ENCODE measurements around the gene EPB41L5.

EPB41L5 gene

GRCh38 chr2:120148669-120149068 is 135.8 kb downstream of the EPB41L5 start:
- no peak for DNase-seq (ENCODE audit: low read depth in 1 of 2, low spot score in 1 of 2)
- Histone ChIP-seq H3K27ac (replicated peaks) (no peak overlapping the region), H3K4me3 (replicated peaks; ENCODE audit: insufficient read depth, low read length) (no peak overlapping the region), H3K27me3 (ENCODE audit: insufficient read depth, poor library complexity, severe bottlenecking) (no peaks in the 10 kb centered on the region)
- TF ChIP-seq, protein P1, sequence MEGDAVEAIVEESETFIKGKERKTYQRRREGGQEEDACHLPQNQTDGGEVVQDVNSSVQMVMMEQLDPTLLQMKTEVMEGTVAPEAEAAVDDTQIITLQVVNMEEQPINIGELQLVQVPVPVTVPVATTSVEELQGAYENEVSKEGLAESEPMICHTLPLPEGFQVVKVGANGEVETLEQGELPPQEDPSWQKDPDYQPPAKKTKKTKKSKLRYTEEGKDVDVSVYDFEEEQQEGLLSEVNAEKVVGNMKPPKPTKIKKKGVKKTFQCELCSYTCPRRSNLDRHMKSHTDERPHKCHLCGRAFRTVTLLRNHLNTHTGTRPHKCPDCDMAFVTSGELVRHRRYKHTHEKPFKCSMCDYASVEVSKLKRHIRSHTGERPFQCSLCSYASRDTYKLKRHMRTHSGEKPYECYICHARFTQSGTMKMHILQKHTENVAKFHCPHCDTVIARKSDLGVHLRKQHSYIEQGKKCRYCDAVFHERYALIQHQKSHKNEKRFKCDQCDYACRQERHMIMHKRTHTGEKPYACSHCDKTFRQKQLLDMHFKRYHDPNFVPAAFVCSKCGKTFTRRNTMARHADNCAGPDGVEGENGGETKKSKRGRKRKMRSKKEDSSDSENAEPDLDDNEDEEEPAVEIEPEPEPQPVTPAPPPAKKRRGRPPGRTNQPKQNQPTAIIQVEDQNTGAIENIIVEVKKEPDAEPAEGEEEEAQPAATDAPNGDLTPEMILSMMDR (IDR thresholded peaks at IDR 0.05; ENCODE audit: insufficient read depth, low read length) = no peak
- TF ChIP-seq SPI1 (IDR thresholded peaks at IDR 0.05; ENCODE audit: borderline replicate concordance, low read depth) (no peak), POLR2AphosphoS5 (IDR thresholded peaks at IDR 0.05; ENCODE audit: low read depth) (no peak), GABPA (IDR thresholded peaks at IDR 0.05; ENCODE audit: low read depth) (no peak)
- TF ChIP-seq, protein P2, sequence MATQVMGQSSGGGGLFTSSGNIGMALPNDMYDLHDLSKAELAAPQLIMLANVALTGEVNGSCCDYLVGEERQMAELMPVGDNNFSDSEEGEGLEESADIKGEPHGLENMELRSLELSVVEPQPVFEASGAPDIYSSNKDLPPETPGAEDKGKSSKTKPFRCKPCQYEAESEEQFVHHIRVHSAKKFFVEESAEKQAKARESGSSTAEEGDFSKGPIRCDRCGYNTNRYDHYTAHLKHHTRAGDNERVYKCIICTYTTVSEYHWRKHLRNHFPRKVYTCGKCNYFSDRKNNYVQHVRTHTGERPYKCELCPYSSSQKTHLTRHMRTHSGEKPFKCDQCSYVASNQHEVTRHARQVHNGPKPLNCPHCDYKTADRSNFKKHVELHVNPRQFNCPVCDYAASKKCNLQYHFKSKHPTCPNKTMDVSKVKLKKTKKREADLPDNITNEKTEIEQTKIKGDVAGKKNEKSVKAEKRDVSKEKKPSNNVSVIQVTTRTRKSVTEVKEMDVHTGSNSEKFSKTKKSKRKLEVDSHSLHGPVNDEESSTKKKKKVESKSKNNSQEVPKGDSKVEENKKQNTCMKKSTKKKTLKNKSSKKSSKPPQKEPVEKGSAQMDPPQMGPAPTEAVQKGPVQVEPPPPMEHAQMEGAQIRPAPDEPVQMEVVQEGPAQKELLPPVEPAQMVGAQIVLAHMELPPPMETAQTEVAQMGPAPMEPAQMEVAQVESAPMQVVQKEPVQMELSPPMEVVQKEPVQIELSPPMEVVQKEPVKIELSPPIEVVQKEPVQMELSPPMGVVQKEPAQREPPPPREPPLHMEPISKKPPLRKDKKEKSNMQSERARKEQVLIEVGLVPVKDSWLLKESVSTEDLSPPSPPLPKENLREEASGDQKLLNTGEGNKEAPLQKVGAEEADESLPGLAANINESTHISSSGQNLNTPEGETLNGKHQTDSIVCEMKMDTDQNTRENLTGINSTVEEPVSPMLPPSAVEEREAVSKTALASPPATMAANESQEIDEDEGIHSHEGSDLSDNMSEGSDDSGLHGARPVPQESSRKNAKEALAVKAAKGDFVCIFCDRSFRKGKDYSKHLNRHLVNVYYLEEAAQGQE (IDR thresholded peaks at IDR 0.05; ENCODE audit: insufficient replicate concordance, low read depth) = no peak

DNA sequence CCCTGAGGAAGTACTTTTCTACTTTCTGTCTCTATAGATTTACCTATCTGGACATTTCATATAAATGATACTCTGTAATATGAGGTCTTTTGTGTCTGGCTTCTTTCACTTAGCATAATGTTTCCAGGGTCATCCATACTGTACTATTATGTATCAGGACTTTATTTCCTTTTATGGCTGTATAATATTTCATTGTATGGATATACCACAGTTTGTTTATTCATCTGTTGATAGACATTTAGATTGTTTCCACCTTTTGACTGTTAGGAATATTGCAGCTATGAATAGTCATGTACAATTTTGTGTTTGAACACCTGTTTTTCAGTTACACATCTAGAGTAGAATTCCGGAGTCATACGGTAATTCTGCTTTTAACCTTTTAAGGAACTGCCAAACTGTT is 136.5 kb downstream of the EPB41L5 start:
- TF ChIP-seq GABPA (IDR thresholded peaks at IDR 0.05; ENCODE audit: low read depth) (no peak), POLR2AphosphoS5 (IDR thresholded peaks at IDR 0.05; ENCODE audit: low read depth) (no peak), SPI1 (IDR thresholded peaks at IDR 0.05; ENCODE audit: borderline replicate concordance, low read depth) (no peak)
- TF ChIP-seq, protein P1 (IDR thresholded peaks at IDR 0.05; ENCODE audit: insufficient read depth, low read length) = no peak
- TF ChIP-seq, protein P2 (IDR thresholded peaks at IDR 0.05; ENCODE audit: insufficient replicate concordance, low read depth) = no peak

GRCh38 chr2:120150040-120150482 is 137.2 kb downstream of the EPB41L5 start:
- DNase-seq (ENCODE audit: low read depth in 1 of 2, low spot score in 1 of 2) = no peak
- Histone ChIP-seq H3K4me3 (replicated peaks; ENCODE audit: insufficient read depth, low read length) (no peak overlapping the region), H3K27me3 (ENCODE audit: insufficient read depth, poor library complexity, severe bottlenecking) (no peaks in the 10 kb centered on the region), H3K27ac (replicated peaks) (no peak overlapping the region)
- TF ChIP-seq POLR2AphosphoS5 (IDR thresholded peaks at IDR 0.05; ENCODE audit: low read depth) = no peak
- TF ChIP-seq GABPA (IDR thresholded peaks at IDR 0.05; ENCODE audit: low read depth) = no peak
- TF ChIP-seq, protein P1 (IDR thresholded peaks at IDR 0.05; ENCODE audit: insufficient read depth, low read length) = no peak
- TF ChIP-seq SPI1 (IDR thresholded peaks at IDR 0.05; ENCODE audit: borderline replicate concordance, low read depth) = no peak
- TF ChIP-seq, protein P2 (IDR thresholded peaks at IDR 0.05; ENCODE audit: insufficient replicate concordance, low read depth) = no peak

More for the DNA sequence above, 136.5 kb downstream of the EPB41L5 start:
- Histone ChIP-seq H3K4me3 (replicated peaks; ENCODE audit: insufficient read depth, low read length) (no peak overlapping the region), H3K27ac (replicated peaks) (no peak overlapping the region), H3K27me3 (ENCODE audit: insufficient read depth, poor library complexity, severe bottlenecking) (no peaks in the 10 kb centered on the region)
- no peak for DNase-seq (ENCODE audit: low read depth in 1 of 2, low spot score in 1 of 2)
